ENCODE results near the gene INO80E. TPM values are rescaled to one million over a fixed set of nuclear protein-coding genes. Genes with fewer than 3 reads are reported as not detected.
"Not testable (repeated sequence)": the region's sequence is repeated elsewhere in the genome, so short reads cannot be mapped to it uniquely, and the experiment has no call there.

INO80E gene
- total RNA-seq, 1 experiment from 2014 or later: 94.1 TPM

- WGBS (ENCODE audit: extremely low coverage, insufficient read length, low lambda C conversion rate): no CpG with 5 or more reads among the region's 9 CpGs
- Histone ChIP-seq H2BK12ac (ENCODE audit: insufficient read length, low read depth, low read length) (no peak overlapping the region), H3K4me1 (ENCODE audit: insufficient read depth, low read length) (no peaks in the 10 kb centered on the region; the same call in 1 of the 2 replicates), H3K79me2 (ENCODE audit: insufficient read depth, low read length) (no peaks in the 10 kb centered on the region), H2BK20ac (ENCODE audit: low read depth, low read length, poor library complexity, severe bottlenecking) (no peak overlapping the region), H3K79me1 (ENCODE audit: insufficient read depth, low read depth, low read length, poor library complexity, severe bottlenecking) (no peaks in the 10 kb centered on the region), H3K23ac (ENCODE audit: insufficient read length, low read depth, low read length) (no peak overlapping the region), H3K9me3 (ENCODE audit: control insufficient read depth, low read depth, low read length) (no peaks in the 10 kb centered on the region), H4K20me1 (ENCODE audit: control insufficient read depth, insufficient read depth, insufficient read length) (no peaks in the 10 kb centered on the region), H4K8ac (replicated peaks; ENCODE audit: insufficient read length, low read depth, low read length) (no peak overlapping the region), H3K4me2 (ENCODE audit: insufficient read depth, insufficient read length, low read length) (no peak overlapping the region), H2AK5ac (ENCODE audit: insufficient read length, low read length) (no peak overlapping the region), H3K4ac (ENCODE audit: low read depth, low read length) (no peak overlapping the region), H2AFZ (ENCODE audit: low read length) (no peak overlapping the region), H2BK5ac (ENCODE audit: insufficient read length, low read length) (no peak overlapping the region), H2BK15ac (ENCODE audit: low read depth, low read length) (no peak overlapping the region), H2BK120ac (ENCODE audit: low read depth, low read length, poor library complexity, severe bottlenecking) (no peak overlapping the region), H4K5ac (ENCODE audit: insufficient read length, low read depth, low read length) (no peak overlapping the region), H3K56ac (ENCODE audit: insufficient read length, low read depth, low read length) (no peak overlapping the region), H3K18ac (ENCODE audit: insufficient read length, low read depth, low read length) (no peak overlapping the region), H3K14ac (ENCODE audit: insufficient read depth, low read length) (no peak overlapping the region), H3K9ac (ENCODE audit: extremely low read depth, insufficient read length, low read length) (no peak overlapping the region), H3K27ac (ENCODE audit: insufficient read length, low read depth, low read length) (no peak overlapping the region), H3K23me2 (ENCODE audit: insufficient read length, low read depth, low read length, poor library complexity, severe bottlenecking) (peaks cover 9% of the 10 kb centered on the region), H3K27me3 (ENCODE audit: insufficient read depth, low read length) (no peaks in the 10 kb centered on the region), H4K91ac (ENCODE audit: insufficient read length, low read depth, low read length) (no peak overlapping the region), H3T11ph (ENCODE audit: low read length) (no peak overlapping the region)
- Mint-ChIP-seq H3K4me3 (no peak overlapping the region), H3K27me3 (ENCODE audit: low read depth) (peaks cover 4% of the 10 kb centered on the region), H3K9me3 (no peaks in the 10 kb centered on the region), H3K4me1 (peaks cover 13 to 16% of the 10 kb centered on the region in 2 experiments), H3K27ac (no peak overlapping the region), H3K36me3 (ENCODE audit: insufficient read depth in 1 of 3, low read depth in 3 of 3) (peaks cover 3 to 6% (median 6%) of the 10 kb centered on the region in 3 experiments; a peak in 6 of 7 replicates)
- no peak for TF ChIP-seq CTCF (conservative IDR thresholded peaks at IDR 0.05)
- no peak for DNase-seq
These were observed 36.7 kb upstream of the INO80E start for GRCh38 chr16:29959293-29959692.

- not testable (repeated sequence) for H3K4ac ChIP-seq (ENCODE audit: low read depth, low read length); H3K27me3 ChIP-seq (ENCODE audit: insufficient read depth, low read length); H3K9me3 Mint-ChIP-seq; H2BK12ac ChIP-seq (ENCODE audit: insufficient read length, low read depth, low read length); H2BK5ac ChIP-seq (ENCODE audit: insufficient read length, low read length); H3K23ac ChIP-seq (ENCODE audit: insufficient read length, low read depth, low read length); H3K4me1 ChIP-seq (ENCODE audit: insufficient read depth, low read length); H3K9ac ChIP-seq (ENCODE audit: extremely low read depth, insufficient read length, low read length); H3K14ac ChIP-seq (ENCODE audit: insufficient read depth, low read length); H3T11ph ChIP-seq (ENCODE audit: low read length); H4K5ac ChIP-seq (ENCODE audit: insufficient read length, low read depth, low read length); H2BK15ac ChIP-seq (ENCODE audit: low read depth, low read length); H3K18ac ChIP-seq (ENCODE audit: insufficient read length, low read depth, low read length); H3K56ac ChIP-seq (ENCODE audit: insufficient read length, low read depth, low read length); H3K27me3 Mint-ChIP-seq (ENCODE audit: low read depth); H2BK120ac ChIP-seq (ENCODE audit: low read depth, low read length, poor library complexity, severe bottlenecking); DNase-seq; H2BK20ac ChIP-seq (ENCODE audit: low read depth, low read length, poor library complexity, severe bottlenecking); H2AK5ac ChIP-seq (ENCODE audit: insufficient read length, low read length); H2AFZ ChIP-seq (ENCODE audit: low read length); H3K9me3 ChIP-seq (ENCODE audit: control insufficient read depth, low read depth, low read length); H3K4me2 ChIP-seq (ENCODE audit: insufficient read depth, insufficient read length, low read length); H3K27ac Mint-ChIP-seq; H3K23me2 ChIP-seq (ENCODE audit: insufficient read length, low read depth, low read length, poor library complexity, severe bottlenecking); H4K8ac ChIP-seq (replicated peaks; ENCODE audit: insufficient read length, low read depth, low read length); H3K79me1 ChIP-seq (ENCODE audit: insufficient read depth, low read depth, low read length, poor library complexity, severe bottlenecking); H3K36me3 Mint-ChIP-seq (ENCODE audit: insufficient read depth in 1 of 3, low read depth in 3 of 3); H3K27ac ChIP-seq (ENCODE audit: insufficient read length, low read depth, low read length); H3K79me2 ChIP-seq (ENCODE audit: insufficient read depth, low read length); H4K91ac ChIP-seq (ENCODE audit: insufficient read length, low read depth, low read length); H4K20me1 ChIP-seq (ENCODE audit: control insufficient read depth, insufficient read depth, insufficient read length)
- WGBS (ENCODE audit: extremely low coverage, insufficient read length, low lambda C conversion rate): no CpG with 5 or more reads among the region's 4 CpGs
- peaks cover 13 to 16% of the 10 kb centered on the region in 2 experiments for H3K4me1 Mint-ChIP-seq
- peak overlapping the region in 1 of 2 experiments; percentile 61; a peak in 1 of 5 replicates for H3K4me3 Mint-ChIP-seq
These were observed 36.2 kb upstream of the INO80E start for GRCh38 chr16:29959821-29960220.
